Measurements from ENCODE around the gene NUAK1. TPM values are rescaled to one million over a fixed set of nuclear protein-coding genes. Genes with fewer than 3 reads are reported as not detected.

The NUAK1 gene
- total RNA-seq, 1 experiment from 2014 or later: 50.3 TPM

DNA sequence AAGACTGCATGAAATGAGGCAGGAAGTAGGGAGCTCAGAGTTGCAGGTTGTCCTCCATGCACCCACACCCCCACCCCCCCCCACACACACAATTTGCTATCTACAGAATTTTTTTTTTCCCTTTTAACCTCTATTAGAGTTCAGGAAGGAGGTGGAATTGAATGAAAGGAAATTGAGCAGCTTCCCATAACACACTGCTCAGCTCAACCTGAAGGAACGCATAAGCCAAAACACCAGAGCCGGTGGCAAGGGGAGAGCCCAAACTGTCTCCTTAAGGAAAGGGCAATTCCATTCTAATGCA, 74.1 kb downstream of the NUAK1 start:
- in situ Hi-C loops (cut with HindIII; ENCODE audit: low pct_unique_long_range_greater_than_20kb, low sequenced_read_pairs): no loop called here
- DNase-seq (ENCODE audit: low read depth, low spot score): no peak
- no peaks in the 10 kb centered on the region for H3K9me3 ChIP-seq (ENCODE audit: control insufficient read depth, insufficient read depth, low read depth, low read length)
- TF ChIP-seq POLR2AphosphoS5 (IDR thresholded peaks at IDR 0.05; ENCODE audit: low read depth, low read length) (no peak), SIN3A (IDR thresholded peaks at IDR 0.05; ENCODE audit: borderline replicate concordance, insufficient read depth, low read depth, low read length) (no peak), TCF7L2 (IDR thresholded peaks at IDR 0.05; ENCODE audit: low read depth, low read length) (no peak)
- TF ChIP-seq, protein P1, sequence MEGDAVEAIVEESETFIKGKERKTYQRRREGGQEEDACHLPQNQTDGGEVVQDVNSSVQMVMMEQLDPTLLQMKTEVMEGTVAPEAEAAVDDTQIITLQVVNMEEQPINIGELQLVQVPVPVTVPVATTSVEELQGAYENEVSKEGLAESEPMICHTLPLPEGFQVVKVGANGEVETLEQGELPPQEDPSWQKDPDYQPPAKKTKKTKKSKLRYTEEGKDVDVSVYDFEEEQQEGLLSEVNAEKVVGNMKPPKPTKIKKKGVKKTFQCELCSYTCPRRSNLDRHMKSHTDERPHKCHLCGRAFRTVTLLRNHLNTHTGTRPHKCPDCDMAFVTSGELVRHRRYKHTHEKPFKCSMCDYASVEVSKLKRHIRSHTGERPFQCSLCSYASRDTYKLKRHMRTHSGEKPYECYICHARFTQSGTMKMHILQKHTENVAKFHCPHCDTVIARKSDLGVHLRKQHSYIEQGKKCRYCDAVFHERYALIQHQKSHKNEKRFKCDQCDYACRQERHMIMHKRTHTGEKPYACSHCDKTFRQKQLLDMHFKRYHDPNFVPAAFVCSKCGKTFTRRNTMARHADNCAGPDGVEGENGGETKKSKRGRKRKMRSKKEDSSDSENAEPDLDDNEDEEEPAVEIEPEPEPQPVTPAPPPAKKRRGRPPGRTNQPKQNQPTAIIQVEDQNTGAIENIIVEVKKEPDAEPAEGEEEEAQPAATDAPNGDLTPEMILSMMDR (IDR thresholded peaks at IDR 0.05): no peak
- TF ChIP-seq, protein P2, sequence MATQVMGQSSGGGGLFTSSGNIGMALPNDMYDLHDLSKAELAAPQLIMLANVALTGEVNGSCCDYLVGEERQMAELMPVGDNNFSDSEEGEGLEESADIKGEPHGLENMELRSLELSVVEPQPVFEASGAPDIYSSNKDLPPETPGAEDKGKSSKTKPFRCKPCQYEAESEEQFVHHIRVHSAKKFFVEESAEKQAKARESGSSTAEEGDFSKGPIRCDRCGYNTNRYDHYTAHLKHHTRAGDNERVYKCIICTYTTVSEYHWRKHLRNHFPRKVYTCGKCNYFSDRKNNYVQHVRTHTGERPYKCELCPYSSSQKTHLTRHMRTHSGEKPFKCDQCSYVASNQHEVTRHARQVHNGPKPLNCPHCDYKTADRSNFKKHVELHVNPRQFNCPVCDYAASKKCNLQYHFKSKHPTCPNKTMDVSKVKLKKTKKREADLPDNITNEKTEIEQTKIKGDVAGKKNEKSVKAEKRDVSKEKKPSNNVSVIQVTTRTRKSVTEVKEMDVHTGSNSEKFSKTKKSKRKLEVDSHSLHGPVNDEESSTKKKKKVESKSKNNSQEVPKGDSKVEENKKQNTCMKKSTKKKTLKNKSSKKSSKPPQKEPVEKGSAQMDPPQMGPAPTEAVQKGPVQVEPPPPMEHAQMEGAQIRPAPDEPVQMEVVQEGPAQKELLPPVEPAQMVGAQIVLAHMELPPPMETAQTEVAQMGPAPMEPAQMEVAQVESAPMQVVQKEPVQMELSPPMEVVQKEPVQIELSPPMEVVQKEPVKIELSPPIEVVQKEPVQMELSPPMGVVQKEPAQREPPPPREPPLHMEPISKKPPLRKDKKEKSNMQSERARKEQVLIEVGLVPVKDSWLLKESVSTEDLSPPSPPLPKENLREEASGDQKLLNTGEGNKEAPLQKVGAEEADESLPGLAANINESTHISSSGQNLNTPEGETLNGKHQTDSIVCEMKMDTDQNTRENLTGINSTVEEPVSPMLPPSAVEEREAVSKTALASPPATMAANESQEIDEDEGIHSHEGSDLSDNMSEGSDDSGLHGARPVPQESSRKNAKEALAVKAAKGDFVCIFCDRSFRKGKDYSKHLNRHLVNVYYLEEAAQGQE (IDR thresholded peaks at IDR 0.05; ENCODE audit: insufficient read depth in 1 of 2, low read depth in 2 of 2, low read length in 1 of 2): no peak
- peaks cover 3% of the 10 kb centered on the region; the same call in 1 of the 2 replicates for H3K4me1 ChIP-seq (ENCODE audit: control insufficient read depth, insufficient read depth, low read length)
- no TSS peak for BruUV-seq (replicated peaks)
- intact Hi-C loops (cut with micrococcal nuclease; ENCODE audit: unreplicated experiment): no loop called here
- H3K27me3 ChIP-seq (ENCODE audit: control insufficient read depth, insufficient read depth, low read length): no peaks in the 10 kb centered on the region
- ChIA-PET POLR2A (no interaction called here), CTCF (no interaction called here)
- H3K4me3 ChIP-seq (ENCODE audit: low read depth in 2 of 2, low read length in 2 of 2): no peak overlapping the region
- H3K36me3 ChIP-seq (ENCODE audit: control insufficient read depth, insufficient read depth, low read length): peaks cover 7% of the 10 kb centered on the region
- ATAC-seq: no peak
- H3K27ac ChIP-seq (ENCODE audit: low read length): no peak overlapping the region

DNA sequence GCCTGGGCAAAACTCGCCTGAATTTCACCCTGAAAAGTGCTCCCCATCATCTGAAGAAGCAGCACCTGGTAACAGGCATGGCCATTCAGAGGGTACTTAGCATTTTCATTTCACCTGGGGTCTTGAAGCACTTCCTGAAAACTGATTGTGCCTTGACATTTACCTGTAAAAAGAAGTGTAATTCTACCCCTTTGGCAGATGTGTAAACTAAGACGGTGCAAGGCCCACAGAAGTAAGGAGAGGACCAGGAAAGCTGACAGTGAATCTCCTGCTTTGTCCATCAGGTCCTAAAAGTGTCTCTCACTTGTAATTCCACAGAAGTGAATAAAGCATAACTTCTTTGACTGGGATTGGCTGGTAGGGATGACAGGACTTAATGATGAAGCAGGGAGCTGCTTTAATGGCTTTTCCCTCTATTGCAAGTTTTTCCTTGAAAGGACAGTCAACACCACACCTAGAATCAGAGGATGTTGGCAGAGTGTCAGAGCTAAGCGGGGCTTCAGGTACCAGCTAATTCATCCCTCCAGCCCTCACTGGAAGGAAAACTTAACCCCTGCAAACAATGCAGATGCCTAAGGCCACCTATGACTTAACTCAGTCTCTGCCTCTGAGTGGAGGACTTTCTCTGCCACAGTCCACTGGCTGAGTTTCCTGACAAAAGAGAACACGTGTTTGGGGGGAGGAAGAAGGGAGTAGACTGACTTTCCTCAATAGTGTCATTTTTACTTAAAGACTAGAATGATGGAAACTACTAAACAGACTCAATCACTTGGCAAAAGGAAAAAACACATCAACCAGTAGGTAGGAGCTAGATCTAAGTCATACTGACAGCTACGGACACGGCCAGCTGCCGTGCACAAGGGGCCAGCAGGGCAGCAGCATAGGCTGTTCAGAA, 74.7 kb downstream of the NUAK1 start:
- H3K27me3 ChIP-seq (ENCODE audit: control insufficient read depth, insufficient read depth, low read length): no peaks in the 10 kb centered on the region
- DNase-seq (ENCODE audit: low read depth, low spot score) (no peak), ATAC-seq (no peak)
- no peaks in the 10 kb centered on the region for H3K9me3 ChIP-seq (ENCODE audit: control insufficient read depth, insufficient read depth, low read depth, low read length)
- intact Hi-C loops (cut with micrococcal nuclease; ENCODE audit: unreplicated experiment) (no loop called here), in situ Hi-C loops (cut with HindIII; ENCODE audit: low pct_unique_long_range_greater_than_20kb, low sequenced_read_pairs) (no loop called here)
- CTCF ChIA-PET: no interaction called here
- no TSS peak for BruUV-seq (replicated peaks)
- H3K4me3 ChIP-seq (ENCODE audit: low read depth in 2 of 2, low read length in 2 of 2): no peak overlapping the region
- POLR2A ChIA-PET: interaction anchor here (0.7 kb wide), 1 partner anchor 331 kb away, joined by 3 read pairs; no protein-coding TSS in a partner anchor
- TF ChIP-seq, protein P2 (IDR thresholded peaks at IDR 0.05; ENCODE audit: insufficient read depth in 1 of 2, low read depth in 2 of 2, low read length in 1 of 2): no peak
- TF ChIP-seq TCF7L2 (IDR thresholded peaks at IDR 0.05; ENCODE audit: low read depth, low read length) (no peak), SIN3A (IDR thresholded peaks at IDR 0.05; ENCODE audit: borderline replicate concordance, insufficient read depth, low read depth, low read length) (no peak), POLR2AphosphoS5 (IDR thresholded peaks at IDR 0.05; ENCODE audit: low read depth, low read length) (no peak)
- TF ChIP-seq, protein P1 (IDR thresholded peaks at IDR 0.05): no peak
- H3K27ac ChIP-seq (ENCODE audit: low read length): no peak overlapping the region
- H3K4me1 ChIP-seq (ENCODE audit: control insufficient read depth, insufficient read depth, low read length): peaks cover 3% of the 10 kb centered on the region; the same call in 1 of the 2 replicates
- peaks cover 7% of the 10 kb centered on the region for H3K36me3 ChIP-seq (ENCODE audit: control insufficient read depth, insufficient read depth, low read length)
